Right lobe of liver (tissue), 4 donors: ENCODE measurements around the gene DUOXA2.

ENCODE experiments used
- CTCF ChIP-seq, 4 donors: fragments of 200-600 bp in 3 of 4; fragments of 450-650 bp in 1 of 4; IDR thresholded peaks; one replicate each; pipeline versions ENCODE4 v1.5.1 to v1.8.0; 2016 to 2022; ENCODE audit warnings: antibody characterized with exemption in 4 of 4, mild to moderate bottlenecking in 2 of 4
- POLR2A ChIP-seq: fragments of 450-650 bp; IDR thresholded peaks from one replicate; pipeline ENCODE4 v1.6.1; 2017; ENCODE audit warnings: antibody characterized with exemption, mild to moderate bottlenecking
- donor health status: DM: no; HTN: no; CAD: no.
- donor health status: DM: no; HTN: no; CAD: no.
- donor health status: DM: no; HTN: yes; CAD: no.

- TF ChIP-seq CTCF (IDR thresholded peaks at IDR 0.05), result no peak
- TF ChIP-seq POLR2A, result no peak
Measured at GRCh38 chr15:45083223-45083622, 30.9 kb upstream of the DUOXA2 start.
